ENCODE data around the gene NAA60.
A peak's percentile ranks its signal among the peaks of the same experiment; 100 is the strongest.
"Not testable (repeated sequence)": the region's sequence is repeated elsewhere in the genome, so short reads cannot be mapped to it uniquely, and the experiment has no call there.

Gene NAA60

GRCh38 chr16:3461151-3461550 lies 17.7 kb downstream of the NAA60 start:
- peak in 1 of 2 donors; percentile 15 for DNase-seq (ENCODE audit: low read depth in 2 of 2)

- DNase-seq (ENCODE audit: low read depth in 2 of 2) = no peak
Observed at GRCh38 chr16:3465301-3465700, 21.8 kb downstream of the NAA60 start.

- no peak for DNase-seq (ENCODE audit: low read depth in 2 of 2)
Observed at GRCh38 chr16:3465911-3466584, 22.6 kb downstream of the NAA60 start.

- no peak for DNase-seq (ENCODE audit: low read depth in 2 of 2)
Observed at GRCh38 chr16:3467182-3467581, 23.7 kb downstream of the NAA60 start.

- no peak for DNase-seq (ENCODE audit: low read depth in 2 of 2)
Observed at GRCh38 chr16:3467921-3468320, 24.4 kb downstream of the NAA60 start.

GRCh38 chr16:3468501-3468900 lies 25.0 kb downstream of the NAA60 start:
- DNase-seq (ENCODE audit: low read depth in 2 of 2) = no peak

GRCh38 chr16:3469736-3470135 lies 26.3 kb downstream of the NAA60 start:
- DNase-seq (ENCODE audit: low read depth in 2 of 2) = no peak

GRCh38 chr16:3470723-3471122 lies 27.2 kb downstream of the NAA60 start:
- no peak for DNase-seq (ENCODE audit: low read depth in 2 of 2)

GRCh38 chr16:3471518-3472176 lies 28.2 kb downstream of the NAA60 start:
- DNase-seq (ENCODE audit: low read depth in 2 of 2) = no peak

- DNase-seq (ENCODE audit: low read depth in 2 of 2) = no peak
Observed at GRCh38 chr16:3472878-3473595, 29.6 kb downstream of the NAA60 start.

- DNase-seq (ENCODE audit: low read depth in 2 of 2) = not testable (repeated sequence)
Observed at GRCh38 chr16:3473596-3473943, 30.1 kb downstream of the NAA60 start.

GRCh38 chr16:3474136-3474779 lies 30.8 kb downstream of the NAA60 start:
- DNase-seq (ENCODE audit: low read depth in 2 of 2) = no peak

- not testable (repeated sequence) for DNase-seq (ENCODE audit: low read depth in 2 of 2)
Observed at GRCh38 chr16:3474870-3475269, 31.4 kb downstream of the NAA60 start.

GRCh38 chr16:3475604-3476375 lies 32.3 kb downstream of the NAA60 start:
- DNase-seq (ENCODE audit: low read depth in 2 of 2) = no peak

GRCh38 chr16:3476409-3476808 lies 32.9 kb downstream of the NAA60 start:
- DNase-seq (ENCODE audit: low read depth in 2 of 2) = no peak

- no peak for DNase-seq (ENCODE audit: low read depth in 2 of 2)
Observed at GRCh38 chr16:3478242-3478925, 34.9 kb downstream of the NAA60 start.

GRCh38 chr16:3479654-3480216 lies 36.3 kb downstream of the NAA60 start:
- no peak for DNase-seq (ENCODE audit: low read depth in 2 of 2)

- no peak for DNase-seq (ENCODE audit: low read depth in 2 of 2)
Observed at GRCh38 chr16:3480901-3481695, 37.6 kb downstream of the NAA60 start.

- DNase-seq (ENCODE audit: low read depth in 2 of 2) = no peak
Observed at GRCh38 chr16:3481696-3482658, 38.5 kb downstream of the NAA60 start.
